T1000 (cell line): Measurements from ENCODE around the gene RCOR3.
"Not testable (repeated sequence)": the region's sequence is repeated elsewhere in the genome, so short reads cannot be mapped to it uniquely, and the experiment has no call there.

Source experiments
- DNase-seq: peaks from one replicate; lab custom pipeline; 2025; ENCODE audit warnings: mixed read lengths; lab: John Stamatoyannopoulos, UW

The RCOR3 gene

GRCh38 chr1:211340622-211341507, 81.7 kb downstream of the RCOR3 start:
- no peak for DNase-seq

- DNase-seq: no peak
These were observed 82.8 kb downstream of the RCOR3 start for GRCh38 chr1:211341999-211342398.

GRCh38 chr1:211343607-211344006, 84.4 kb downstream of the RCOR3 start:
- DNase-seq: no peak

GRCh38 chr1:211344152-211344618, 85.0 kb downstream of the RCOR3 start:
- no peak for DNase-seq

- DNase-seq: no peak
These were observed 86.6 kb downstream of the RCOR3 start for GRCh38 chr1:211345719-211346118.

GRCh38 chr1:211347077-211347844, 88.1 kb downstream of the RCOR3 start:
- no peak for DNase-seq

GRCh38 chr1:211348547-211348946, 89.4 kb downstream of the RCOR3 start:
- no peak for DNase-seq

- no peak for DNase-seq
These were observed 90.6 kb downstream of the RCOR3 start for GRCh38 chr1:211349741-211350140.

- not testable (repeated sequence) for DNase-seq
These were observed 92.9 kb downstream of the RCOR3 start for GRCh38 chr1:211352055-211352454.

- no peak for DNase-seq
These were observed 93.3 kb downstream of the RCOR3 start for GRCh38 chr1:211352465-211352864.

GRCh38 chr1:211352985-211353515, 93.9 kb downstream of the RCOR3 start:
- no peak for DNase-seq

GRCh38 chr1:211353562-211354212, 94.5 kb downstream of the RCOR3 start:
- no peak for DNase-seq

GRCh38 chr1:211355873-211356272, 96.7 kb downstream of the RCOR3 start:
- no peak for DNase-seq

- no peak for DNase-seq
These were observed 97.7 kb downstream of the RCOR3 start for GRCh38 chr1:211356723-211357407.

- no peak for DNase-seq
These were observed 99.5 kb downstream of the RCOR3 start for GRCh38 chr1:211358685-211359084.

- no peak for DNase-seq
These were observed 100.7 kb downstream of the RCOR3 start for GRCh38 chr1:211359876-211360275.

GRCh38 chr1:211361202-211361601, 102.0 kb downstream of the RCOR3 start:
- no peak for DNase-seq
